IMR-90 (cell line): ENCODE measurements around the gene XRN2. TPM values are rescaled to one million over a fixed set of nuclear protein-coding genes. Genes with fewer than 3 reads are reported as not detected.

Experiments used
- ATAC-seq: fragments of 200-7000 bp; cut with Tn5 transposase; 2 replicates; pipeline ENCODE4 v1.9.1; 2020; ENCODE audit warnings: low read depth, mild to moderate bottlenecking, moderate library complexity
- BruUV-seq: library from RNA; stranded (reverse); fragments of 400-500 nt; replicated peaks from 2 replicates; lab custom pipeline; 2021; lab: Mats Ljungman, UMichigan
- CTCF ChIA-PET: fragments of 300-600 bp; formaldehyde crosslinking; extraction: SDS; loops from one replicate; lab custom pipeline; 2021; ENCODE audit warnings: antibody characterized with exemption; lab: Yijun Ruan, JAX
- POLR2A ChIA-PET: fragments of 300-600 bp; sonication (Branson Sonifier 250); formaldehyde crosslinking; loops from one replicate; lab custom pipeline; 2022; ENCODE audit warnings: antibody characterized with exemption; ENCODE audit not compliant: unreplicated experiment; lab: Charles Lee
- DNase-seq: peaks from one replicate; pipeline ENCODE4 v3.0.0; 2013
- H2AFZ ChIP-seq: replicated peaks from 2 replicates; pipeline ENCODE3; 2013; ENCODE audit warnings: low read length, mild to moderate bottlenecking; ENCODE audit not compliant: poor library complexity
- H2AK5ac ChIP-seq: 2 replicates; pipeline ENCODE4 v1.6.1; 2013; ENCODE audit warnings: low read depth, low read length, inconsistent platforms
- H2AK9ac ChIP-seq: replicated peaks from 2 replicates; pipeline ENCODE3; 2013; ENCODE audit warnings: mild to moderate bottlenecking, low read depth, low read length, moderate library complexity; ENCODE audit not compliant: poor library complexity
- H2BK120ac ChIP-seq: 2 replicates; pipeline ENCODE4 v1.6.1; 2013; ENCODE audit warnings: low read depth, low read length, inconsistent platforms
- H2BK15ac ChIP-seq: 3 replicates; pipeline ENCODE4 v1.6.1; 2013; ENCODE audit warnings: low read depth, low read length, inconsistent platforms
- H2BK20ac ChIP-seq: 2 replicates; pipeline ENCODE4 v1.6.1; 2013; ENCODE audit warnings: low read depth, mild to moderate bottlenecking, inconsistent platforms, low read length, moderate library complexity
- H2BK5ac ChIP-seq: 2 replicates; pipeline ENCODE4 v1.6.1; 2013; ENCODE audit warnings: mild to moderate bottlenecking, low read depth, low read length, inconsistent platforms; ENCODE audit not compliant: poor library complexity, severe bottlenecking
- H3K14ac ChIP-seq: replicated peaks from 2 replicates; pipeline ENCODE4 v1.6.1; 2013; ENCODE audit warnings: low read depth, low read length, inconsistent platforms
- H3K18ac ChIP-seq: 2 replicates; pipeline ENCODE4 v1.6.1; 2013; ENCODE audit warnings: low read depth, low read length, control low read depth
- H3K23ac ChIP-seq: 2 replicates; pipeline ENCODE4 v1.6.1; 2013; ENCODE audit warnings: low read depth, low read length, inconsistent platforms
- H3K27ac ChIP-seq: 2 replicates; pipeline ENCODE4 v1.5.1; 2013; ENCODE audit warnings: mild to moderate bottlenecking, control low read depth, low read length; ENCODE audit not compliant: insufficient read depth
- H3K27me3 ChIP-seq: 2 replicates; pipeline ENCODE4 v1.6.1; 2013; ENCODE audit warnings: low read length; ENCODE audit not compliant: control insufficient read depth, insufficient read depth
- H3K36me3 ChIP-seq: 2 replicates; pipeline ENCODE4 v1.6.1; 2013; ENCODE audit warnings: low read length, mixed read lengths; ENCODE audit not compliant: control insufficient read depth, insufficient read depth
- H3K4ac ChIP-seq: 2 replicates; pipeline ENCODE4 v1.6.1; 2013; ENCODE audit warnings: low read depth, low read length, inconsistent platforms
- H3K4me1 ChIP-seq: 2 replicates; pipeline ENCODE4 v1.6.1; 2013; ENCODE audit warnings: low read length, mixed read lengths; ENCODE audit not compliant: control insufficient read depth, insufficient read depth
- H3K4me2 ChIP-seq: 2 replicates; pipeline ENCODE4 v1.6.1; 2013; ENCODE audit warnings: low read depth, mild to moderate bottlenecking, control low read depth, low read length, moderate library complexity
- H3K4me3 ChIP-seq: 2 replicates; pipeline ENCODE4 v1.5.1; 2013; ENCODE audit warnings: low read depth, mild to moderate bottlenecking, control low read depth, low read length, moderate library complexity; ENCODE audit not compliant: insufficient read depth
- H3K56ac ChIP-seq: 2 replicates; pipeline ENCODE4 v1.6.1; 2013; ENCODE audit warnings: low read length, inconsistent platforms; ENCODE audit not compliant: insufficient read depth; ENCODE audit errors: extremely low read depth
- H3K79me1 ChIP-seq, 2 experiments: 2 replicates each; pipeline ENCODE4 v1.6.1; 2013; ENCODE audit warnings: low read length in 2 of 2, inconsistent platforms in 1 of 2, low read depth in 1 of 2
- H3K9ac ChIP-seq: 2 replicates; pipeline ENCODE4 v1.6.1; 2013; ENCODE audit warnings: low read depth, low read length, control low read depth
- H3K9me1 ChIP-seq: 2 replicates; pipeline ENCODE4 v1.6.1; 2013; ENCODE audit warnings: low read length, inconsistent platforms; ENCODE audit not compliant: insufficient read depth
- H3K9me3 ChIP-seq: 2 replicates; pipeline ENCODE4 v1.6.1; 2013; ENCODE audit warnings: low read length; ENCODE audit not compliant: control insufficient read depth, insufficient read depth
- H4K20me1 ChIP-seq: 2 replicates; pipeline ENCODE4 v1.6.1; 2013; ENCODE audit warnings: low read length, inconsistent platforms; ENCODE audit not compliant: insufficient read depth
- H4K5ac ChIP-seq: 2 replicates; pipeline ENCODE4 v1.6.1; 2013; ENCODE audit warnings: mild to moderate bottlenecking, low read depth, low read length, control low read depth
- H4K8ac ChIP-seq, 2 experiments: 2 replicates each; pipeline ENCODE4 v1.6.1; 2013; ENCODE audit warnings: low read depth in 2 of 2, low read length in 2 of 2, control low read depth in 1 of 2, inconsistent platforms in 1 of 2
- H4K91ac ChIP-seq: 2 replicates; pipeline ENCODE4 v1.6.1; 2013; ENCODE audit warnings: low read depth, low read length, inconsistent platforms; ENCODE audit not compliant: insufficient read depth
- CHD1 ChIP-seq: IDR thresholded peaks from 2 replicates; pipeline ENCODE4 v1.6.1; 2012; ENCODE audit warnings: low read depth, low read length, improper control_type of control experiment
- FOS ChIP-seq: fragments of 150-350 bp; IDR thresholded peaks from 2 replicates; pipeline ENCODE4 v1.6.1; 2016; ENCODE audit warnings: low read depth, low read length
- MAFK ChIP-seq: IDR thresholded peaks from 2 replicates; pipeline ENCODE4 v1.6.1; 2012; ENCODE audit warnings: low read depth, low read length, improper control_type of control experiment
- NFE2L2 ChIP-seq: fragments of 150-350 bp; IDR thresholded peaks from 2 replicates; pipeline ENCODE4 v1.6.1; 2016; ENCODE audit warnings: low read depth, mild to moderate bottlenecking, low read length
- POLR2A ChIP-seq: IDR thresholded peaks from 2 replicates; pipeline ENCODE4 v1.6.1; 2012; ENCODE audit warnings: mild to moderate bottlenecking, low read depth, low read length
- RAD21 ChIP-seq: IDR thresholded peaks from 2 replicates; pipeline ENCODE4 v1.6.1; 2012; ENCODE audit warnings: low read length, improper control_type of control experiment
- RCOR1 ChIP-seq: IDR thresholded peaks from 2 replicates; pipeline ENCODE4 v1.6.1; 2012; ENCODE audit warnings: mild to moderate bottlenecking, low read length, improper control_type of control experiment; ENCODE audit not compliant: insufficient replicate concordance
- RFX5 ChIP-seq: IDR thresholded peaks from 2 replicates; pipeline ENCODE4 v1.8.0; 2012; ENCODE audit warnings: low read depth, mild to moderate bottlenecking, low read length, moderate library complexity
- WGBS, 2 experiments: methylation state at CpG; one replicate each; pipeline versions ENCODE4 v1.1.5 to v1.1.7; 2013; ENCODE audit warnings: missing lambda C conversion rate in 2 of 2; ENCODE audit not compliant: insufficient read length in 1 of 2; ENCODE audit errors: extremely low coverage in 2 of 2; 5-methylcytosine and 5-hydroxymethylcytosine counted together
- dilution Hi-C: fragments of 300-500 bp; cut with HindIII; formaldehyde crosslinking; loops from one replicate; pipeline ENCODE4 v1.14.3; 2018; ENCODE audit warnings: low sequenced_read_pairs; ENCODE audit not compliant: unreplicated experiment
- in situ Hi-C: fragments of 300-500 bp; cut with MboI; formaldehyde crosslinking; loops from 3 replicates; pipeline ENCODE4 v1.14.3; 2019; ENCODE audit warnings: low sequenced_read_pairs, inconsistent platforms, mixed read lengths
- intact Hi-C: fragments of 100-400 bp; cut with micrococcal nuclease; formaldehyde crosslinking; loops from 2 replicates; pipeline ENCODE4 v1.10.0; 2022
- polyA plus RNA-seq, 3 experiments: library from polyadenylated mRNA; depleted of rRNA; stranded (reverse); fragments of >200 nt; gene quantifications; 2 replicates each; pipeline ENCODE4 v1.2.3, GENCODE V29; 2012; ENCODE audit warnings: low replicate concordance in 1 of 3
- total RNA-seq: library from RNA; depleted of rRNA; stranded (reverse); fragments of >200 nt; gene quantifications from 2 replicates; pipeline ENCODE4 v1.2.3, GENCODE V29; 2012
- TF ChIP-seq, protein P1 (sequence below): fragments of 150-350 bp; IDR thresholded peaks from 2 replicates; pipeline ENCODE4 v1.6.1; 2016; ENCODE audit warnings: low read depth, mild to moderate bottlenecking, low read length, moderate library complexity, borderline replicate concordance
- TF ChIP-seq, protein P2 (sequence below): fragments of 150-350 bp; IDR thresholded peaks from 2 replicates; pipeline ENCODE4 v1.6.1; 2017; ENCODE audit warnings: mild to moderate bottlenecking, antibody characterized with exemption, low read length, low read depth

Gene XRN2
- total and polyA plus RNA-seq, 2 of the 4 experiments (the other 2 are of a cell fraction), result 58.1 to 70.8 TPM

DNA sequence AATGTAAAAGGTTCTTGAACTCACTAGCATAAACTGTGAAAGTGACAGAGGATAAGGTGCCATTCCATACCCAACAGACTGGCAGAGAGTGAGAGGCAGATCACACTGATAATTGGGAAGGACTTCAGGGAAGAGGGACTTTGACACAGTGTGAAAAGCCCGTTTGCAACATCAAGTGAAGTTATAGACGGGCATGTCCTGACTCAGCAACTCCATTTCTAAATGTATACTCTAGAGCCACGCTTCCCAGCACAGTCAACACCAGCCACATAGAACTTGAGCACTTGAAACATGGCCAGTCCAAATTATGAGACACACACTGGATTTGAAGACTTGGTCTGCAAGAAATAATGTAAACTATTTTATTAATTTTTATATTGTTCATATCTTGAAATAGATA is 45.9 kb upstream of the XRN2 start:
- in situ Hi-C loops (no loop called here), intact Hi-C loops (no loop called here), dilution Hi-C loops (no loop called here)
- H3K9ac ChIP-seq, result no peak overlapping the region
- H3K4me2 ChIP-seq, result no peak overlapping the region
- no peaks in the 10 kb centered on the region for H3K79me1 ChIP-seq
- no peak for TF ChIP-seq CHD1
- TF ChIP-seq, protein P1, sequence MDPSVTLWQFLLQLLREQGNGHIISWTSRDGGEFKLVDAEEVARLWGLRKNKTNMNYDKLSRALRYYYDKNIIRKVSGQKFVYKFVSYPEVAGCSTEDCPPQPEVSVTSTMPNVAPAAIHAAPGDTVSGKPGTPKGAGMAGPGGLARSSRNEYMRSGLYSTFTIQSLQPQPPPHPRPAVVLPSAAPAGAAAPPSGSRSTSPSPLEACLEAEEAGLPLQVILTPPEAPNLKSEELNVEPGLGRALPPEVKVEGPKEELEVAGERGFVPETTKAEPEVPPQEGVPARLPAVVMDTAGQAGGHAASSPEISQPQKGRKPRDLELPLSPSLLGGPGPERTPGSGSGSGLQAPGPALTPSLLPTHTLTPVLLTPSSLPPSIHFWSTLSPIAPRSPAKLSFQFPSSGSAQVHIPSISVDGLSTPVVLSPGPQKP, result no peak
- TF ChIP-seq NFE2L2, result no peak
- no peak for TF ChIP-seq FOS
- TF ChIP-seq POLR2A, result no peak
- no peak for TF ChIP-seq RFX5
- no peak for TF ChIP-seq RAD21
- no peak for TF ChIP-seq MAFK
- TF ChIP-seq, protein P2, sequence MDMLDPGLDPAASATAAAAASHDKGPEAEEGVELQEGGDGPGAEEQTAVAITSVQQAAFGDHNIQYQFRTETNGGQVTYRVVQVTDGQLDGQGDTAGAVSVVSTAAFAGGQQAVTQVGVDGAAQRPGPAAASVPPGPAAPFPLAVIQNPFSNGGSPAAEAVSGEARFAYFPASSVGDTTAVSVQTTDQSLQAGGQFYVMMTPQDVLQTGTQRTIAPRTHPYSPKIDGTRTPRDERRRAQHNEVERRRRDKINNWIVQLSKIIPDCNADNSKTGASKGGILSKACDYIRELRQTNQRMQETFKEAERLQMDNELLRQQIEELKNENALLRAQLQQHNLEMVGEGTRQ, result no peak
- no peak for TF ChIP-seq RCOR1
- peak overlapping the region; percentile 47 for H2AFZ ChIP-seq
- no peak overlapping the region for H4K5ac ChIP-seq
- no peak overlapping the region for H3K4me3 ChIP-seq
- no peak overlapping the region for H2AK5ac ChIP-seq
- H2BK120ac ChIP-seq, result no peak overlapping the region
- no peak overlapping the region for H2BK5ac ChIP-seq
- DNase-seq (no peak), ATAC-seq (no peak)
- no peaks in the 10 kb centered on the region for H3K4me1 ChIP-seq
- no peak overlapping the region for H4K8ac ChIP-seq
- H3K9me1 ChIP-seq, result no peaks in the 10 kb centered on the region
- no peak overlapping the region for H3K23ac ChIP-seq
- H2BK20ac ChIP-seq, result no peak overlapping the region
- no peak overlapping the region for H3K27ac ChIP-seq
- ChIA-PET POLR2A (no interaction called here), CTCF (no interaction called here)
- no TSS peak for BruUV-seq
- no peak overlapping the region for H3K18ac ChIP-seq
- H2BK15ac ChIP-seq, result no peak overlapping the region
- H2AK9ac ChIP-seq, result no peak overlapping the region
- H3K56ac ChIP-seq, result no peak overlapping the region
- H3K14ac ChIP-seq, result no peak overlapping the region
- WGBS, 2 experiments, result no CpG with 5 or more reads among the region's 3 CpGs
- no peaks in the 10 kb centered on the region for H4K20me1 ChIP-seq
- peaks cover 2% of the 10 kb centered on the region; the same call in 1 of the 2 replicates for H3K27me3 ChIP-seq
- H3K9me3 ChIP-seq, result no peaks in the 10 kb centered on the region
- H4K91ac ChIP-seq, result no peak overlapping the region
- H3K36me3 ChIP-seq, result no peaks in the 10 kb centered on the region
- no peak overlapping the region for H3K4ac ChIP-seq
